HUES6 (cell line): ENCODE measurements around the gene XYLT1.

Experiments
- H3K27ac ChIP-seq: 2 replicates; pipeline ENCODE4 v1.7.0; 2013; ENCODE audit warnings: low read depth, mild to moderate bottlenecking, low read length, inconsistent platforms
- H3K27me3 ChIP-seq: 2 replicates; pipeline ENCODE4 v1.6.1; 2013; ENCODE audit warnings: low read length; ENCODE audit not compliant: control insufficient read depth, insufficient read depth
- H3K36me3 ChIP-seq: 2 replicates; pipeline ENCODE4 v1.6.1; 2013; ENCODE audit warnings: low read length; ENCODE audit not compliant: control insufficient read depth, insufficient read depth
- H3K4me1 ChIP-seq: 2 replicates; pipeline ENCODE4 v1.6.1; 2013; ENCODE audit warnings: low read length; ENCODE audit not compliant: control insufficient read depth, insufficient read depth
- H3K4me3 ChIP-seq: 2 replicates; pipeline ENCODE4 v1.5.1; 2013; ENCODE audit warnings: low read depth, low read length
- H3K9ac ChIP-seq: one replicate; pipeline ENCODE4 v1.6.1; 2013; ENCODE audit warnings: mild to moderate bottlenecking, low read length
- H3K9me3 ChIP-seq: 2 replicates; pipeline ENCODE4 v1.6.1; 2013; ENCODE audit warnings: low read depth, low read length; ENCODE audit not compliant: control insufficient read depth, insufficient read depth

XYLT1 gene

GRCh38 chr16:17177242-17177958 lies 293.4 kb downstream of the XYLT1 start:
- Histone ChIP-seq H3K9me3 (no peaks in the 10 kb centered on the region), H3K4me1 (no peaks in the 10 kb centered on the region), H3K9ac (no peak overlapping the region), H3K27me3 (no peaks in the 10 kb centered on the region), H3K4me3 (no peak overlapping the region), H3K36me3 (no peaks in the 10 kb centered on the region), H3K27ac (no peak overlapping the region)

DNA sequence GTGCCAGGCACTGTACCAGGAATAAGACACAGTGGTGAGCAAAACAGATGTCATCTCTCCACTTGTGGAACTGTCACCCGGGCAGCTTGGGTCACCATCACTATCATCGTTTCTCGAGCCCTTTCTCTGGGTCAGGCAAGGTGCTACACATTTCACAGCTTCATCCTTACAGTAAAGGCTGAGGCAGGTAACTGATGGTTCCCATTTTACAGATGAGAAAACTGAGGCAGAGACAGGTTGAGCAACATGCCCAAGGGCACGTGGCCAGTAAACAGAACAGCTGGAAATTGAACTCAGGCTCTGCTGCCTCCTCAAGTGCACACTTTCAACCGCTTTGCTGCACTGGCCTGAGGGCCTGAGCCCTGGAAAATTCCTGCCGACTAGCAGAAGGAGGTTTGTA lies 294.6 kb downstream of the XYLT1 start:
- H3K9ac ChIP-seq, result no peak overlapping the region
- no peaks in the 10 kb centered on the region for H3K27me3 ChIP-seq
- no peak overlapping the region for H3K4me3 ChIP-seq
- H3K27ac ChIP-seq, result no peak overlapping the region
- H3K4me1 ChIP-seq, result no peaks in the 10 kb centered on the region
- no peaks in the 10 kb centered on the region for H3K9me3 ChIP-seq
- no peaks in the 10 kb centered on the region for H3K36me3 ChIP-seq

DNA sequence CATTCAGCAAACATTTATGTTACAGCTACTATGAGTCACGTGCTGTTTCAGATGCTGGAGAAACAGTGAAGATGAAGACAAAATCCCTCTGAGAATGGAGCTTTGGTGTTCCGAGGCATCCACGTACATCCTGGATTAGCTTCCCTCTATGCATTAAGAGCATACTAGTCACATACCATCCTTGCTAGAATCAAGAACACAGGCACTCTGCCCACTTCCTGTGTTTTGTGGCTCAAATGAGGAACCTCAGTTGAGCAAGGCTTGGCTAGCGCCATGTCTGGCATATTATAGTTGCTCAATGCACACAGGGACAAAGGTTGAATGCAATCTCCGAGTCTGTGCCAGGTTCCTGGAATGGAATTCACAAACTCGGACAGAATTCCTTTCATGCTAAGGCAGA lies 297.5 kb downstream of the XYLT1 start:
- Histone ChIP-seq H3K4me3 (no peak overlapping the region), H3K36me3 (no peaks in the 10 kb centered on the region), H3K9me3 (no peaks in the 10 kb centered on the region), H3K27me3 (no peaks in the 10 kb centered on the region), H3K9ac (no peak overlapping the region), H3K27ac (no peak overlapping the region), H3K4me1 (no peaks in the 10 kb centered on the region)

- Histone ChIP-seq H3K9ac (no peak overlapping the region), H3K4me1 (peaks cover 5% of the 10 kb centered on the region; the same call in 1 of the 2 replicates), H3K4me3 (no peak overlapping the region), H3K9me3 (no peaks in the 10 kb centered on the region), H3K27ac (no peak overlapping the region), H3K27me3 (no peaks in the 10 kb centered on the region), H3K36me3 (no peaks in the 10 kb centered on the region)
Measured at GRCh38 chr16:17171250-17172143, 299.3 kb downstream of the XYLT1 start.

DNA sequence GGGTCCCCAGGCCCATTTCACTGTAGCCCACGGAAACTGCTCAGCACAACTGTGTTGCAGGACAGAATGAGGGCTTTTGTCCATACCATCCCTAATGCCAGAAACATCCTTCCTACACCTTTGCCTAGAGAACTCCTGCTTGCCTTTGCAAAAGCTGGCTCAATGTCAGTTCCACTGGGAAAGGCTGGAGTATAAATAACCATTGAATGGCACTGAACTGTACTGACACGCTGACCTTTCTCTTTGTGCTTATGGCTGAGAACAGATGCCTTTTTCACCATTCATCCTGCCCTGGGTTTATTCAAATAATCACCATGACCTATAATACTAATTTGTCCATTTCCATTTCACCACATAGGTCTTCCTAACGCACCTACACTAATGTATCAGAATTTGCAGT lies 300.3 kb downstream of the XYLT1 start:
- Histone ChIP-seq H3K9me3 (no peaks in the 10 kb centered on the region), H3K27me3 (no peaks in the 10 kb centered on the region), H3K36me3 (no peaks in the 10 kb centered on the region), H3K27ac (no peak overlapping the region), H3K4me3 (no peak overlapping the region), H3K9ac (no peak overlapping the region), H3K4me1 (peaks cover 5% of the 10 kb centered on the region; the same call in 1 of the 2 replicates)

- Histone ChIP-seq H3K36me3 (no peaks in the 10 kb centered on the region), H3K4me3 (no peak overlapping the region), H3K9ac (no peak overlapping the region), H3K9me3 (no peaks in the 10 kb centered on the region), H3K27me3 (no peaks in the 10 kb centered on the region), H3K4me1 (peaks cover 5% of the 10 kb centered on the region; the same call in 1 of the 2 replicates), H3K27ac (no peak overlapping the region)
Measured at GRCh38 chr16:17168181-17168580, 302.6 kb downstream of the XYLT1 start.

- Histone ChIP-seq H3K4me1 (peaks cover 10% of the 10 kb centered on the region; the same call in 1 of the 2 replicates), H3K36me3 (no peaks in the 10 kb centered on the region), H3K27me3 (no peaks in the 10 kb centered on the region), H3K27ac (no peak overlapping the region), H3K9me3 (no peaks in the 10 kb centered on the region), H3K9ac (no peak overlapping the region), H3K4me3 (no peak overlapping the region)
Measured at GRCh38 chr16:17166095-17166494, 304.7 kb downstream of the XYLT1 start.

DNA sequence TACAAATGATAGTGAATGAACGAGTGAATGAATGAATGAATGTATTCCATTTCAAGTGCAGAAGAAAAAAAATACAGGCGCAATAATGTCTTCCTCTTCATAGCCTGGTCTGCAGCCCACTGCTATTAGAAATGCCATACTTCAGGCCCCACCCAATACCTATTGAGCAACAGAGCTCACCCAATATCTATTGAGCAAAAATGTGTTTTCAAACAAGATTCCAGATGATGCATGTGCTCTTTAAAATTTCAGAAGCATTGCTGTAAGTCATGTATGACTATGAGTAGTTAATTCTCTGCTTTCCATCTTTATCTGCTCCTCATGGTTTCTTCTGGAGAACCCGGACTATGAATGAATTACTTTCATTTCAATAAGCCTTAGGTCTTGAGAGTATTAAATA lies 308.2 kb downstream of the XYLT1 start:
- Histone ChIP-seq H3K27me3 (no peaks in the 10 kb centered on the region), H3K27ac (no peak overlapping the region), H3K36me3 (no peaks in the 10 kb centered on the region)

GRCh38 chr16:17160920-17161431 lies 309.8 kb downstream of the XYLT1 start:
- no peaks in the 10 kb centered on the region for H3K36me3 ChIP-seq
- H3K9ac ChIP-seq, result no peak overlapping the region
- no peaks in the 10 kb centered on the region for H3K27me3 ChIP-seq
- no peak overlapping the region for H3K4me3 ChIP-seq
- no peaks in the 10 kb centered on the region for H3K9me3 ChIP-seq
- H3K27ac ChIP-seq, result no peak overlapping the region
- peaks cover 17% of the 10 kb centered on the region; the same call in 1 of the 2 replicates for H3K4me1 ChIP-seq

More for the DNA sequence above, 308.2 kb downstream of the XYLT1 start:
- Histone ChIP-seq H3K4me1 (peaks cover 21% of the 10 kb centered on the region; the same call in 1 of the 2 replicates), H3K4me3 (no peak overlapping the region), H3K9ac (no peak overlapping the region), H3K9me3 (no peaks in the 10 kb centered on the region)

DNA sequence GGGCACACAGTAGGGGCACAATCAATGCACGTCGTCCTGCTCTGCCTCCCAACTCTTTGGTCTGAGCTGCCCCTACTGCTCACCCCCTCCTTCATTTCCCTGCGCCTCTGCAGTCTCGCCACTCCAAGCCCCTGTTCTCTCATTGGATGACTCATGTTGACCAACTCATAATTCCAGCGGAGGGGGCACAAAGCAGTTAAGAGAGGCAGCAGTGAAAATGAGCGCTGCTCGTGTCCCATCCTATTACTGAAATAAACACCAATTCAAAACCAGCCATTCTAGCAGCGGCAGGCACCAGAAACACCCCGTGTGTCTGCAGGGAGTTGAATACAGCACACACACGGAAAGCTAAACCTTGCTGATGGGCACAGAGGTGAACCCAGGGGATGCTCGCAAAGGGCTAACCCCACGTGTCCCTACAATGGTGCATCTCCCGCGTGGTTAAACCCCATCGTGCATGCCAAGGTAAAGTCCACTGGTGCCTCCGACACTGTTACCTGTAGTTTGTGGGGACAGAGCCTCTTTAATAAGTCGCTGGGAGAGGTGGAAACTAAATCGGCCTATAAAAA lies 310.4 kb downstream of the XYLT1 start:
- Histone ChIP-seq H3K36me3 (no peaks in the 10 kb centered on the region), H3K4me3 (no peak overlapping the region), H3K9ac (no peak overlapping the region), H3K27me3 (no peaks in the 10 kb centered on the region), H3K27ac (no peak overlapping the region), H3K9me3 (no peaks in the 10 kb centered on the region), H3K4me1 (peaks cover 17% of the 10 kb centered on the region; the same call in 1 of the 2 replicates)
